ENCODE measurements around the gene TP53INP2. TPM values are rescaled to one million over a fixed set of nuclear protein-coding genes. Genes with fewer than 3 reads are reported as not detected.

Gene TP53INP2
- total and polyA plus RNA-seq, 2 of the 13 experiments (the other 11 are each of a cell fraction or from before 2014, with no cell fraction given): 5.2 to 18.8 TPM

DNA sequence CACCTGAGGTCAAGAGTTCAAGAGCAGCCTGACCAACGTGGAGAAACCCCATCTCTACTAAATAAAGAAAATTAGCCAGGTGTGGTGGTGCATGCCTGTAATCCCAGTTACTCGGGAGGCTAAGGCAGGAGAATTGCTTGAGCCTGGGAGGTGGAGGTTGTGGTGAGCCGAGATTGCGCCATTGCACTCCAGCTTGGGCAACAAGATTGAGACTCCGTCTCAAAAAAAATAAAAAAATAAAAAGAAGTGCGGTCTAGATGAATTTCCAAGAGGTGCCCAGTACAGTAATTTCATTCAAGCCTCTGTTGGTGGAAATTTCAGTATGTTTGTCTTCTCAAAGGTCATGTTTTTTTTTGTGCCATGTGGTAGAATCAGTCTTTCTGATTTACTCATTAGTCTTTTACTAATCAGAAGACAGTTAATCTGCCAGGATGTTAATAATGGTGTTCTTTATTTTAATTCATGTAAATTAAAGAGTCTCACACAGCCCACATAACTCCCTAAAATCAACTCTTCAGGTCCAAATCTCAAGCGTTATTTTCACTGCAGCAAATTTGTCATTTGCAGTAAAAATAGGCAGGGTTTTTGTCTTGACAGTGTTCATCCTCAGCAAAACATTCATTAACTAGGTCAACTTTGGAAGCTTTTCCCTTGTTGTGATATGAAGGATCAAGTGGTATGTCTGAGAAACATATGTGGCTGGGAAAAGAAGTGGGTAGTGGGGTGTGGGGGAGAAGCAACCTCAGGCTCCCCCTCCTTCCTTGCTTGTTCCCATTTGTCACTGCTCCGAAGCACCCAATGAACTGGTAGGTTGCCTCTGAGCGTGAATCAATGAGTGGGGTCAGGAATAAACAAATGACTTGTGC, 13.3 kb downstream of the TP53INP2 start (continued):
- TF ChIP-seq HNRNPK (IDR thresholded peaks at IDR 0.05; ENCODE audit: low read depth, low read length, poor library complexity, severe bottlenecking) (no peak), ZNF724P (CRISPR knock-in tag; IDR thresholded peaks at IDR 0.05; ENCODE audit: borderline replicate concordance) (0 out of 2 replicates have a peak, but pooled peaks have one; percentile 30), HMG20A (CRISPR knock-in tag; IDR thresholded peaks at IDR 0.05; ENCODE audit: borderline replicate concordance) (0 out of 2 replicates have a peak, but pooled peaks have one; percentile 35), FOXP1 (IDR thresholded peaks at IDR 0.05) (0 out of 2 replicates have a peak, but pooled peaks have one; percentile 7), FOXP1 (CRISPR knock-in tag; IDR thresholded peaks at IDR 0.05) (peak; percentile 19; the same call in 1 of the 2 replicates), ZFP91 (CRISPR knock-in tag; IDR thresholded peaks at IDR 0.05; ENCODE audit: borderline replicate concordance) (0 out of 2 replicates have a peak, but pooled peaks have one; percentile 42), ZNF256 (CRISPR knock-in tag; conservative IDR thresholded peaks at IDR 0.05) (no peak), KMT2A (CRISPR knock-in tag; IDR thresholded peaks at IDR 0.05) (peak; percentile 33; the same call in 1 of the 2 replicates), ZFP36L1 (CRISPR knock-in tag; IDR thresholded peaks at IDR 0.05) (peak; percentile 40; the same call in 1 of the 2 replicates), ZNF782 (CRISPR knock-in tag; IDR thresholded peaks at IDR 0.05; ENCODE audit: borderline replicate concordance) (no peak), RBM39 (IDR thresholded peaks at IDR 0.05; ENCODE audit: low read depth, low read length, poor library complexity, severe bottlenecking) (no peak), POGZ (CRISPR knock-in tag; IDR thresholded peaks at IDR 0.05) (peak; percentile 73; the same call in 1 of the 2 replicates), ZNF264 (CRISPR knock-in tag; IDR thresholded peaks at IDR 0.05) (peak; percentile 66; the same call in 1 of the 2 replicates), REPIN1 (CRISPR knock-in tag; IDR thresholded peaks at IDR 0.05; ENCODE audit: borderline replicate concordance, low read depth) (peak; percentile 74; the same call in 1 of the 2 replicates), ZNF749 (CRISPR knock-in tag; IDR thresholded peaks at IDR 0.05; ENCODE audit: borderline replicate concordance) (no peak), HNRNPUL1 (IDR thresholded peaks at IDR 0.05; ENCODE audit: low read depth, low read length) (0 out of 2 replicates have a peak, but pooled peaks have one; percentile 52), SP5 (CRISPR knock-in tag; IDR thresholded peaks at IDR 0.05; ENCODE audit: borderline replicate concordance, low read depth) (no peak; the same call in 1 of the 2 replicates), ZNF510 (CRISPR knock-in tag; IDR thresholded peaks at IDR 0.05; ENCODE audit: low read depth) (no peak; the same call in 1 of the 2 replicates), RAD21 (CRISPR knock-in tag; IDR thresholded peaks at IDR 0.05) (peak; percentile 43; the same call in 1 of the 2 replicates), ZKSCAN1 (IDR thresholded peaks at IDR 0.05; ENCODE audit: low read length) (no peak), MTA1 (CRISPR knock-in tag; IDR thresholded peaks at IDR 0.05; ENCODE audit: borderline replicate concordance) (peak; percentile 77; the same call in 1 of the 2 replicates), HCFC1 (IDR thresholded peaks at IDR 0.05; ENCODE audit: low read depth, low read length) (no peak), HMG20B (CRISPR knock-in tag; conservative IDR thresholded peaks at IDR 0.05) (peak; percentile 57; the same call in 1 of the 2 replicates), TBL1XR1 (IDR thresholded peaks at IDR 0.05; ENCODE audit: borderline replicate concordance, low read length, partially characterized antibody) (no peak), ZNF274 (CRISPR knock-in tag; IDR thresholded peaks at IDR 0.05) (peak; percentile 67; the same call in 1 of the 2 replicates)
- TF ChIP-seq, protein P1, sequence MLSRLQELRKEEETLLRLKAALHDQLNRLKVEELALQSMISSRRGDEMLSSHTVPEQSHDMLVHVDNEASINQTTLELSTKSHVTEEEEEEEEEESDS (CRISPR knock-in tag; IDR thresholded peaks at IDR 0.05; ENCODE audit: borderline replicate concordance): peak; percentile 84; the same call in 1 of the 2 replicates
- TF ChIP-seq, protein P2, sequence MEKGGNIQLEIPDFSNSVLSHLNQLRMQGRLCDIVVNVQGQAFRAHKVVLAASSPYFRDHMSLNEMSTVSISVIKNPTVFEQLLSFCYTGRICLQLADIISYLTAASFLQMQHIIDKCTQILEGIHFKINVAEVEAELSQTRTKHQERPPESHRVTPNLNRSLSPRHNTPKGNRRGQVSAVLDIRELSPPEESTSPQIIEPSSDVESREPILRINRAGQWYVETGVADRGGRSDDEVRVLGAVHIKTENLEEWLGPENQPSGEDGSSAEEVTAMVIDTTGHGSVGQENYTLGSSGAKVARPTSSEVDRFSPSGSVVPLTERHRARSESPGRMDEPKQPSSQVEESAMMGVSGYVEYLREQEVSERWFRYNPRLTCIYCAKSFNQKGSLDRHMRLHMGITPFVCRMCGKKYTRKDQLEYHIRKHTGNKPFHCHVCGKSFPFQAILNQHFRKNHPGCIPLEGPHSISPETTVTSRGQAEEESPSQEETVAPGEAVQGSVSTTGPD (CRISPR knock-in tag; IDR thresholded peaks at IDR 0.05): 0 out of 2 replicates have a peak, but pooled peaks have one; percentile 75
